Activated CD4-positive, alpha-beta T cell treated with anti-CD3 and anti-CD28 coated beads, Interleukin-10, Interleukin-2, amounts not matched to agents 100 ng/mL and 50 ng/mL, durations not matched to agents 16 hours and 8 hours (primary cell): ENCODE data around the gene TICAM1.

Experiments
- DNase-seq: peaks from one replicate; pipeline ENCODE4 v3.0.0-alpha.2; 2020

TICAM1 gene

DNA sequence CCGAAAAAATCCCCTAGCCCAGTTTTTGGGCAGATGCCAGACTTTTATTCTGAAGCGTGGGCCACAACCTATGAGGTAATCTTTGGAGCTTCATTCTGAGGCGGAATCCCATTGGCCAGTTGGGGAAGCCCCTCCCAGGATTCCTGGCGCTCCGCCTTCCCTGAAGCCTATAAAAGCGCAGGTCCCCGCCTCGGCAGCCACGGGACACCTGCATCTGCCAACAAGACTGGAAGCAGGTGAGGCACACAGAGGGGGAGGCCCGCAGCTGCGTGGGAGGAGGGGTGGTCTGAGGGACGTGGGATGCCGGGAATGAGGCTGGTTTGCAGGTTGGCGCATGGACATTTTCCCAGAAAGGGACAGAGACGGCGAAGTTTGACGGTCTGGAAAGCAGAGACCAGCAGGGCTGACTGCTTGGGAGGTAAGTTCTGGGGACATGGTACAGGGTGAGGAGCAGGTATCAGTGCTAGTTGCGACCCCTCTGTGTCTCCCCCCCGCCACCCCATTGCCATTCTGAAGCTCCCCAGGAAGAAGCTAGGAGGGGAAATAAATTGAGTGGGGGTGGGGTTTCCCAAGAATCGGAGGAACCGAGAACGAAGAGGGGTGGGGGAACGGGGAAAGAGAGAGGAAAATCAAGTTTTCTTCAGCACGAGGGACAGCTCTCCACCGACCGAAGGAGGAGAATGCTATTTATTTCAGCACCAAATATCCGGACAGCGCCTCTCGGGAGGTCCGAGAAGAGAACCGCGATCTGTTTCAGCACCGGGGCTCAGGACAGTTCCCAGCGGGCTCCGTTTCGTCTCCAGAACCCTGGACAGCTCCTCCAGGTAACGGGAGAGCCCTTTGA is 62.4 kb downstream of the TICAM1 start:
- peak; percentile 73 for DNase-seq
